Neural progenitor cell (in vitro differentiated cells): Measurements from ENCODE around the gene EFNA2.

Experiments used
- CTCF ChIP-seq: fragments of 200-600 bp; sonication (generic); IDR thresholded peaks from 2 replicates; pipeline ENCODE4 v1.5.1; 2017; ENCODE audit warnings: antibody characterized with exemption, mild to moderate bottlenecking
- EZH2 ChIP-seq: fragments of 200-600 bp; sonication (generic); IDR thresholded peaks from 2 replicates; pipeline ENCODE4 v1.6.1; 2017; ENCODE audit warnings: antibody characterized with exemption, mild to moderate bottlenecking, moderate library complexity

- TF ChIP-seq CTCF = no peak
- no peak for TF ChIP-seq EZH2
These were observed 47.0 kb upstream of the EFNA2 start for GRCh38 chr19:1238369-1239303.
